Epithelial cell of prostate (primary cell): Measurements from ENCODE around the gene SEMA6D.
A peak's percentile ranks its signal among the peaks of the same experiment; 100 is the strongest.

ENCODE experiments used
- DNase-seq: peaks from one replicate; pipeline ENCODE4 v3.0.0-alpha.2; 2011; ENCODE audit warnings: low read depth, low spot score
- H3K27ac ChIP-seq: fragments of 450-650 bp; 2 replicates; pipeline ENCODE4 v1.5.1; 2017; ENCODE audit warnings: mild to moderate bottlenecking

Gene SEMA6D, protein sequence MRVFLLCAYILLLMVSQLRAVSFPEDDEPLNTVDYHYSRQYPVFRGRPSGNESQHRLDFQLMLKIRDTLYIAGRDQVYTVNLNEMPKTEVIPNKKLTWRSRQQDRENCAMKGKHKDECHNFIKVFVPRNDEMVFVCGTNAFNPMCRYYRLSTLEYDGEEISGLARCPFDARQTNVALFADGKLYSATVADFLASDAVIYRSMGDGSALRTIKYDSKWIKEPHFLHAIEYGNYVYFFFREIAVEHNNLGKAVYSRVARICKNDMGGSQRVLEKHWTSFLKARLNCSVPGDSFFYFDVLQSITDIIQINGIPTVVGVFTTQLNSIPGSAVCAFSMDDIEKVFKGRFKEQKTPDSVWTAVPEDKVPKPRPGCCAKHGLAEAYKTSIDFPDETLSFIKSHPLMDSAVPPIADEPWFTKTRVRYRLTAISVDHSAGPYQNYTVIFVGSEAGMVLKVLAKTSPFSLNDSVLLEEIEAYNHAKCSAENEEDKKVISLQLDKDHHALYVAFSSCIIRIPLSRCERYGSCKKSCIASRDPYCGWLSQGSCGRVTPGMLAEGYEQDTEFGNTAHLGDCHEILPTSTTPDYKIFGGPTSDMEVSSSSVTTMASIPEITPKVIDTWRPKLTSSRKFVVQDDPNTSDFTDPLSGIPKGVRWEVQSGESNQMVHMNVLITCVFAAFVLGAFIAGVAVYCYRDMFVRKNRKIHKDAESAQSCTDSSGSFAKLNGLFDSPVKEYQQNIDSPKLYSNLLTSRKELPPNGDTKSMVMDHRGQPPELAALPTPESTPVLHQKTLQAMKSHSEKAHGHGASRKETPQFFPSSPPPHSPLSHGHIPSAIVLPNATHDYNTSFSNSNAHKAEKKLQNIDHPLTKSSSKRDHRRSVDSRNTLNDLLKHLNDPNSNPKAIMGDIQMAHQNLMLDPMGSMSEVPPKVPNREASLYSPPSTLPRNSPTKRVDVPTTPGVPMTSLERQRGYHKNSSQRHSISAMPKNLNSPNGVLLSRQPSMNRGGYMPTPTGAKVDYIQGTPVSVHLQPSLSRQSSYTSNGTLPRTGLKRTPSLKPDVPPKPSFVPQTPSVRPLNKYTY

DNA sequence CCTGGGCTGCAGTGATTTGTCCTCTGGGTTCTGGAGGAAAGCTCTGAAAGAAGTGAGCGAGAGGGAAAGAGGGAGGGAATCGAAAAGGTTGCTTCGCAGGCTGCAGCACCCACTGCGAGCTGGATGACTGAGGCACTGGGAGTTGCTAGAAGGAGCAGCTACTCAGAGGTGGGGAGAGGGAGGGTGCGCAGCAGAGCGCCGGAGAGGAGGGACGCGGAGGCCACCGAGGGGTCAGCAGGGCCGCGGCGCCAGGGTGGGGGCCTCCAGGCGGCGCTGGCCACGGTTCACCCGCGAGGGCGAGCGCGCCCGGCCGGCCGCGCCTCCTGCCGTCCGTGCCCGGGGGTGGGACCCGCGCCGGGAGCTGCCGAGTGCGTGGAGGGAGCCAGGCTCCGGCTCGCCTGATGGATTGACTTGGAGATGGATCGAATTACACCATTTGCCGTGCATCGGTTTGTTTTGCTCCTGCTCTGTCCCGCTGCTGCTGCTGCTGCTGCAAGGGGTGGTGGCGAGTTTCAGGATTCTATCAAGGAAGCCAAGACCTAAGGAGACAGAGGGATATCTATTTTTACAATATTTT lies at the start of gene SEMA6D:
Gene SEMA6D, plus strand, starts transcription at position 470 of the 577 bp plus-strand sequence. CDS start 42,294 bp downstream, outside the sequence.
- H3K27ac ChIP-seq = no peak within 1 kb of the TSS
- DNase-seq = peak; percentile 10

DNA sequence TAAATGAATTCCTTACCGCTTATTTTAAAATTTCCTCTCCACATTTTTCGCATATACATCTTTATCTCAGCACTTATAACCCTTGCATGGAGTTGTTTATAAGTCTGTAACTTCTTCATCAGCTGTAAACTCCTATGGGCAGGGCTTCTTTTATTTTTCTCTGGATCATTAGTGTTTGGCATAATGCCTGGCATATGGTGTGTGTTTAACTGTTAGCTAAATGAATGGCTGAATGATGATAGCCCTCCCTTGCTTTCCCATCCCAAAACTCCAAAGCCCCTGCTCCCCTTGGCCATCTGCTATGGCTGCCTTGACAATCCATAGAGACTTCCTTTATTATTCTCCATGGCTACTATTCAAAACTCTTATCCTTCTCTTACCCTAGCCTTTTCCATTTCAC lies 48.1 kb upstream of the SEMA6D start:
- no peak for DNase-seq
- no peak overlapping the region for H3K27ac ChIP-seq

DNA sequence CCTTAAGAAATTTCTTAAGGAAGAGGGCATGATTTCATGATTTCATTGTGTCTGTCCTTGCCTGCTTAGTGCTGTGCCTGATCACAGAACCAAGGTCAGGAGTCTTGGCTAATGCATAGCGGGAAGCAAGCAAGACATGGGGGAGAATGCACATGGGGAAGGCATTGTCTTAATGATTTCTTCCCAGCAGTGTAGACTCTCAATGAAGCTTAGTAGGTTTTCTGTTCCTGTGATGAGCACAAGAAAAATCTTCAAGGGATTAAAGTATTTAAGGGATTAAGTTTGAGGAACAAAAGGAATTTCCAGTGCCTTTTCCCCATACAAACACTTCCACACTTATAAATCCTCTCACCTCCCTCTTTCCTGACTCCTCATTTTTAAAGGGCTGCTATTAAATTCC lies 46.9 kb upstream of the SEMA6D start:
- H3K27ac ChIP-seq = no peak overlapping the region
- DNase-seq = no peak

DNA sequence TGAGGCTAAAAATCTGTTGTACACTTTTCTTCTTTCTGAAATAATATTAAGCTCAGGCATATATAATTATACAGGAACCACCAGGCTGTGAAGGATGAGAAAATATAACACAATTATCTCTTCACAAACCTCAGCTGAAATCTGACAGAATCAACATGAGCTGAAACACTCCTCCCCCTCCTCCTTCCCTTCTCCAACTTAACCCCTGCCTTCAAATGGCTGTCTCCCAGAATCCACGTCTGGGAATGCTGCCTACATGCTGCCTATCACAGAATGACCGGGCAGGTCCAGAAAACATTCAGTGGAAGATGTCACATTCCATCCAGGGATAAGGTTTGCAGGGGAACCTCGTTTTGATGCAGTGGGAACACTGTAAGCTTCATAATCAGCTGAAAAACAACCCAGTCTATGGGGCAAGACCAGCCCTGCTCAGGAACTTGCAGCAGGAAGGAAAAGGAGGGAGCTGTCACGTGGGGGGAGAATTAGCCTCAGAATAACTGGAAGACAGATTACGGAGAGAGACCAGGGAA lies 44.0 kb upstream of the SEMA6D start:
- no peak for DNase-seq
- H3K27ac ChIP-seq = no peak overlapping the region

DNA sequence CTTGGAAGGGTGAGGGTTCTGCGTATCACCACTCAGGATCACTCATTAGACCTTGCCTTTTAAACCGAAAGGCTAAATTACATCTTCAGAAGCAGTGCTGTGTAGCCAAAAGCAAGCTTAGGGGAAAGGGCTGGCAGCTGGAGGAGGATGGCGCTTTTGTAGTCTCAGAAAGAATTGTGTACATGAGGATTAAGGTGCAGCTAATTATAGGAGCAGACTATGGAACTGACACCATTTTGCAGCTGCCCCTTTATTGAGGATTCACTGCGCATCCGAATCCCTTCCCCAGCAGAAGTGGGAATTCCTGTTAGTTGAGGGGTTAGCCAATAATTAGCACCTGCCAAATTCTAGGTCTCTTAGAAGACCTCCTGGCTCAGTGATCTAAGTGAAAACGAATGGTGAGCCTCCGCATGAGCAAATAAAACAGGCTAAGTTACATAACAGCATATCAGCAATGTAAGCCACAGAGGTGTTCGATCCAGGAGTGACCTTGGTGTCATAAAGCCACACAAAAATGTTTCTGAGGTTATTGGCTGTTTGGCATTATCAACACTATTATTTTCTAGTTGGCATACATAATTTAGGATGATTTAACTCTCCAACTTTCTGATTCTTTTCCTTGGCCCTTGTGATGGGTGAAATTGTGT lies 42.6 kb upstream of the SEMA6D start:
- no peak overlapping the region for H3K27ac ChIP-seq
- DNase-seq = no peak

DNA sequence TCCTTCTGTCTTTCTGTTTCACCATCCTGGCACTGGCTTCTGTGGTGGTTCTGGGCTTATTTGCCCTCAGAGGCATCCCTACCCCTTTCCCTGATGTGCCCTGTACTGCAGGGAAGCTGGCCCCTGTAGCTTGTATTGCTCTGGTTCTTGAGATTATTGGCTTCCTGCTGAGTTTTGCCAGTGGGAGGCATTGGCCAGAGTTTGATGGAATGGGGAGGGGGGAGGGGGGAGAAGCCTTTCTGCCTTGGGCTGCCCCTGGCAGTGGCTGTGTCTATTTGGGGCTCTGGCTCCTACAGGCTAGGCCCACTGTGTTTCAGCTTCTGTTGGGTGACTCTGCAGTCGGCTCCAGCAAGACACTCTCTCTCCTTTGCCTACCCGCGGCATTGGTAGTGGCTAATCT lies 41.6 kb upstream of the SEMA6D start:
- no peak for DNase-seq
- no peak overlapping the region for H3K27ac ChIP-seq

DNA sequence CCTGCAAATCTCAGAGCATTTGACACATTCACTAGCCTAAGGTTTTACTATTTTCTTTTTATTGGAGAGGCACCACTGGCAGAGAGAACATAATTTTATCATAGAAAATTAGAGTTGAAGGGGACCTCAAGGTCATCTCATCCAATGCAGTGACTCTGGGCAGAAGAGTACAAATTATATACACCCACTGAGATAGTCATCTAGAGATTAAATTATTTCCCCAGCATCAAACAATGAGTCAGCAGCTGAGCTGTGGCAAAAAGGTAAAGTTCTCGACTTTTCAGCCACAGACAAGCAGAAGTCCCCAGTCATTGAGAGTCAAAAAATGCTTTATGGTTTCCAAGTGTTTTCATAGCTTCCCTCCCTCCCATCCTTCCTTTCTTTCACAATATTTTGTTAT lies 39.3 kb upstream of the SEMA6D start:
- DNase-seq = no peak
- no peak overlapping the region for H3K27ac ChIP-seq

DNA sequence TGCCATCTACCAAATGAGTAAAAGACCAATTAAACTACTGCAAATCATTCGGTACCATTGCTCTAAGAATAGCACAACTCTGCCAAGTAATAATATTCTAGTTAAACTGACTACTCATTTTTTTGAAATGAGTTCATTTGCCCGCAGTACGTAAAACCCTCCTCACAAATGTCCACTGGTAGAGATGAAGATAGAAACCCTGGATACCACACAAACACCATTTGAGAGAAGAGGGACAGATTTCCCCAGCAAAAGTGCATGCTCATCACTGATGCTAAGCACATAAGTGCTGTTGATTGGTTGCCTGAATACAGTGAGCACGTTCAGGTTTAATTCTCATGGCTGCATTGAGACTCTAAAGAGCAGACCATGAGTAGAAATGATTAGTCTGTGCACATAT lies 34.6 kb upstream of the SEMA6D start:
- H3K27ac ChIP-seq = no peak overlapping the region
- no peak for DNase-seq

DNA sequence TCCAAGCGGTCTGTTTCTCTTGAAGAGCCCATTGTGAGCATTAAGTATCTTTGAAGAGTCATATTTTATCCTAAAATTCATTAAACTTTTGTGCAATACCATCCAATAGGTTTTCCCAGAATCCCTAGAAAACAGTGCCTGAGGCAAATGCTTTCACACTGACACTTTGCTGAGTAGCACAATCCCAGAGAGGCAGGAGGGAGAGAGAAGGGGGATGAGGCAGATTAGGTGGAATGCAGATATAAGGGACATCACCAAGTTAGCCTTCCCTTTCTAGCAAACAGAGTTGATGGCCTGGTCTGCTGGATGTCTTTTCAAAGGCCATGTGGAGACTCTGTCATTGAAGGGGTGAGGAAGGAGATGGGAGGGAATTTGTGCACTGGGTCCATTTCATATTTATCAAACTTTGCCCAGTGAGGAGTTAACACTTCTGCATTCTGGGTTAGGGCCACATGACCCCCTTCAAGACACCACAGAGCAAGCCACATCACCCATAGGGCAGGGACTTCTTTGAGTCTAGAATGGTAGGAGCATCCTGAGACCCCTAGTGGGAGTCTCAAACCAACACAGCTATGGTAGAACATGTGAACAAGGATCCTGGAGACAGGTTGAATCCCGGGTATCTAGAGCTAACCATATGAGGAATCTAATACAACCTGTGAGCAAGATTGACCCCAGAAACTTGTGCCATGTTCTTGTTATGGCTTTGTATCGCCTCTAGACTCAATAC lies 32.0 kb upstream of the SEMA6D start:
- no peak overlapping the region for H3K27ac ChIP-seq
- DNase-seq = no peak

DNA sequence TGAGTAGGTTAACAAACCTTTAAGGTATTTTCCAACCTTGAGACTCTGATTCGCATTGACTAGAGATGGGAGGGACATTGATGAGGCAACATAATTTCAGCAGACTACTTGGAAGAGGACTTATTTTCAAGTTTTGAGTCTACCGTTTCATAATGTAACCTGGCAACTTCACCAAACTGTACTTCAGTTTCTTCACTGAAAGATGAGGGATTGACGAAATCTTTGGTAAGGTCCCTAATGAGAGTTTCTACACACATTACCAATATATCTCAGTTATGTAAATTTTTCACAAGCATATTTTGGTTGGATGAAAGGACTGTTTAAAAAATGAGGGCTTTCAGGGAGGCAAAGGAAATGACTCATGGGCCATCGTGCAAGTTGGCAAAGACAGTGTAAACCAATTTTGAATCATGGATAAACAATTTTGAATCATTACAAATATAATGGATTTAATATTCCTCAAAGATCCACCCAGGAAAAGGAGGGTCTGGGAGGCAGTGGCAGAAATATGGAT lies 28.7 kb upstream of the SEMA6D start:
- H3K27ac ChIP-seq = peak overlapping the region; percentile 90
- DNase-seq = no peak

DNA sequence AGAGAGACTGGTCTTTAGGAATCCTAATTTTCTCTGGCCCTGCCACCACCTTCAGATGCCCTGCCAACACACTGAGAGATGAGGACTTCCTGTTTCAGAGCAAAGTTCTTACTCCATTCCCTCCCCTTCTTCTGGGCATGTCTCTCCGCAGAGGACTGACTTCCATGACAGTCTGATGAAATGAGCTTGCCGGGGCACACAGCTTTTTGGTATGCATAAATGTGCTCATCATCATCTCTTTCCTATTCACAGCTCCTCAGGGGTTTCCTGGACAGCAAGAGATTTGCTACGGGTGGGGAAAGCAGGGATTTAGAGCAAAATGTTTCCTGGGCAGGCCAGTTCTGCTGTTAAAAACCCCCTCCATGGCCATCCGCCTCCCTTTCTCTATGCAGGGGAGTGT lies 27.6 kb upstream of the SEMA6D start:
- H3K27ac ChIP-seq = peak overlapping the region; percentile 90
- DNase-seq = no peak

DNA sequence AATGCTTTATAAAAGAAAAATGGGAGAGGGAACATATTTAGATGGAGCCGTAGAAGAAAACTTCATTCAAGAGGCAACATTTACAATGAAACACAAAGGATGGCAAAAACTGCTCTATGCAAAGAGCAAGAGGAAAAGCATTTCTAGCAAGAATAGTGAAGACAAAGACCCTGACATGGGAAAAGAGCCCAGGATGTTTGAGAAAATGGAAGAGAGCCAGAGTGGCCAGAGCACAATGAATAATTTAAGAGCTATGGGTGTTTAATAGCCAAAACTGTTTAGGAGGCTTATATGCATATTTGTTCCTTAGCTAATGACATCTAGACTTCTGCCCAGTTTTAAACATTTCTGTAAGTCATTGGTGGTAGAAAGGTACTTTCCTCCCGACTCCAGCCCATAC lies 25.4 kb upstream of the SEMA6D start:
- H3K27ac ChIP-seq = no peak overlapping the region
- DNase-seq = no peak

DNA sequence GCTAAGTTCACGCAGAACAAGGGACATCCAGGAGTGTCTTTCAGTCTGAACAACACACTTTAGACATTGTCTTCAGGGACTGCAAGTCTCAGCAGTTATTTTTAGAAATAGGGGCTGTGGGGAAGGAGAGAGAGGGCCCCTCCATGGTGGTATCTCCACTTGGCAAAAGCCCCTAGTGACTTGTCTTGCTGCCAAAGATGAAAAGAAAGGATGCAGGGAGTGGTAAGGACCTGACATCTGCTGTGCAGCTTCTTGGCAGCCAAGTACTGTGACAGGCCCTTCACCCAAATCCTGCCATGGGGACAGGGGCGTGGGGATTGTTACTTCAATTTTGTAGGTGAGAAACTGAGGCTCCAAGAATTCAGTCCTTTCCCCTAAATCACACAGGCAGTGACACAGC lies 21.0 kb upstream of the SEMA6D start:
- DNase-seq = no peak
- no peak overlapping the region for H3K27ac ChIP-seq

DNA sequence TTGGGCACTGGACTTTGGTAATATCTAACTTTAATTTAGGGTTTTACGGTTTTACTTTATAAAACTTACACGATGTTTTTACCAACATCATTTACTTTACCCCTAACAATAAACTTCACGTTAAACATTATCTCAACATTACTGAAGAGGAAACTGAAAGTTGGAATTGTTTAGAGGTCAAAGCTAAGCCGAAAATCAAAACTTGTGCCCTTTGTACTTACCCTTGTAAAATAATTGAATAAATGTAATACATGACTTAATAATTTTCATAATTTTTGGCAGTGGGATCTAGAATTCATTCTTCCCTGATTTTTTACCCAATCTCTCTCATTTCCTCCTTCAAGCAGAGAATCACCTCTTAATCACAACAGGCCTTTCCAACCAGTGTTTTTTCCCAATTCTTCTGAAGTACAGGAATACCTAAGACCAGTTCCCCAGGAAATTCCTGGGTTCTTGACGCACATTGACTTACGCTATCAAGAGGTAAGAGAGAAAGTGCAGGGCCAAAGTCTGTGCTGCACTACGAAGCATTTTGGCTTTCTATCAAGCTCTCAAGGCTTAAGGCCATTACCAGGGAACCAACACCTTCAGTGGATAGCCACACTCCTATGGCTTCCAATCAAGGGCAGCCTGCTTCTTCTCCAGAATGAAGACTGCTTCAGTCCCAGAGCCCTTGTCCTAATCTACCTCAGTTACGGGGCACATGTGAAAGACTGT lies 11.9 kb upstream of the SEMA6D start:
- no peak overlapping the region for H3K27ac ChIP-seq
- no peak for DNase-seq

DNA sequence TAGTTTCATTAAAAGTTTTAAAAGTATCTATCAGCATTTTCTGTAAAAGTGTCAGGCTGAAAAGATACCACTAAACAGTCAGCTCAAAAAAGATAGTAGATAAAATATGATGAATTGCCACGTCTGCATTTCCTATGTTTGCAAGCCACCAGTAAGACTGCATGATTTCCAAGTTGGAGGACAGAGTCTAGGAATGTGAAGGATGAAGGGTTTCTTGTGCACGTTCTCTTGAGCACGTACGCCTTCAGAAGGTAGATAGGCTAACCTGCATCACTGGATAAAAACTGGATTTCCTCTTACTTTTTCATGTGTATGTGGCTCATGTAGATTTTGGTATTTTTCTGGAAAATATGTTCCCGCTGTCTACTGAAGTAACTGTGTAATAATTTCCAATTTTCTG lies 9.9 kb upstream of the SEMA6D start:
- no peak for DNase-seq

DNA sequence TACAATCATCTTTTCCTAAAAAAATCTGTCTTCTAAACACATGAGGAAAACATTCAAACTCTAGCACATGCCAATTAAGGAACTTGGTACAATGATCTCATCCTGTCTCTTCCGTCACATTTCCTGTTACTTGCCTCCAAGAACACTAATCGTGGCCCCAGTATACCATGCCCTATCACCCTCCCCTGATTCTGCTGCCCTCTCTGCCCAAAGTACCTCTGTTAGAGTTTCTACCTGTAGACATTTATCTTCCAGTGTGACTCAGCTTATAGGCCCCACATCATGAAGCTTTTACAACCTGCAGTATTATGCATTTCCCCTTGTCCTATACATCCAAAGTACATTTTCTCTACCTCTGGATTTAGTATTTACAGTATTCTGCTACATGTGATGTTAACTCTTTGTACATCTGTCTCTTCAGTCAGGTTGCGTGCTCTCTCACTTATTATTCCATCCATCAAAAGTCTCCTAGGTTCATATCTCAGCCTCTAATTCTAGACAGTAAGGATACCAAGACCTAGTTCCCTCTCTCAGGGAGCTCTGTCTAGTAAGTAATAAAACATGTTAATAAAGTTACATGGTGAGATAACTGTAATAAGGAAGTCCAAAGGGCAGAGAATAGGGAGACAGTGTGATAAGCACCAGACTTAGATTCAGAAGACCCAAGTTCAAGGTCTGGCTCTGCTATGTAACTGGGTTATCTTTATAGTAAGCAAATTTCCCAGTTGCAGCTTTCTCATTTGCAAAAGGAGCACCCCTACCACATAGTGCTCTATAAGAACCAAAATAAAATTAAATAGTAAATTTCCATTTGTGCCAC lies 8.9 kb upstream of the SEMA6D start:
- no peak for DNase-seq

More for the DNA sequence above, 9.9 kb upstream of the SEMA6D start:
- no peak overlapping the region for H3K27ac ChIP-seq

DNA sequence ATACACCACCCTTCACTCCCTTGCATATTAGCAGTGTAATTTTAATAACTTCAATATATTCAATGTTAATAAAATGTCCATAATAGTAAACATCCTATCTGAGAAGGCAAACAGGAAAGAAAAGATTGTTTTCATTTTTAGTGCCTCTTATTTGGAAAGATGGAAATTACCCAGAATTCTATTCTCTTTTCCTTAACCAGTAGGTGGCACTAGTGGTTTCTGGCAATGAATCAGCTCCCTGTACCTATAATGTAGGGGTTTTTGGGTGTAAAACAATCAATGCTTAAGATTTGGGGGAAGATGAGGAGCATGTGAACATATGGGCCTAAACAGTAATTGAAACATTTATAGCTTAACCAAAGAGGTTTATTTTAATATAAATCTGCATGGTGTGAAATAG lies 5.7 kb upstream of the SEMA6D start:
- no peak for DNase-seq
- no peak overlapping the region for H3K27ac ChIP-seq

More for the DNA sequence above, 8.9 kb upstream of the SEMA6D start:
- H3K27ac ChIP-seq = no peak overlapping the region

DNA sequence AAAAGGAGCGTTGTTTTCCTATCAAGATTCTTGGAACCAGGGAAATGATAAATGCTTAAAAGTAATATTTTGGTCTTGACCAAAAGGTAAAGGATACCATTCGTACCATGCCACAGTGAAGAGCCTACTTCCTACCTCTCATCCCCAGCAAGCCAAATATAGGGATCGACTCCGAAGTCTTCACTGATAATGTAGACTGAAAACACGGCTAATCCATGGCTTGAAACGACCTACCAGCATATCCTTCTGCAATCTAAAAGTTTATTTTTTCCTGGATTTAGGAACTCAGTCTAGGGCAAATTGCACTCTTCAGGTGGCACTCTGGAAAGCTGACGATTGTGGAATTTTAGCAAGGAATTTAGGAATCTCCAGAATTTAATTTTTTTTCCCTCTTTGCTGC lies 1.9 kb upstream of the SEMA6D start:
- no peak overlapping the region for H3K27ac ChIP-seq
- DNase-seq = no peak
